ENCODE results near the gene EFNB1. TPM values are rescaled to one million over a fixed set of nuclear protein-coding genes. Genes with fewer than 3 reads are reported as not detected.

Gene EFNB1
- total and polyA plus RNA-seq, 4 donors = 30.4 to 58.7 (median 40.4) TPM

- Histone ChIP-seq H3K36me3 (ENCODE audit: control insufficient read depth in 4 of 4, insufficient read depth in 4 of 4, low read length in 4 of 4) (peaks cover 0 to 4% (median 3%) of the 10 kb centered on the region in 4 donors), H3K4me3 (no peak overlapping the region), H3K27ac (ENCODE audit: low read depth in 1 of 2, low read length in 1 of 2) (no peak overlapping the region), H3K27me3 (ENCODE audit: control insufficient read depth in 3 of 3, insufficient read depth in 3 of 3, low read length in 2 of 3) (no peaks in the 10 kb centered on the region), H3K9ac (ENCODE audit: insufficient read depth in 1 of 2, low read length in 2 of 2) (no peak overlapping the region), H3K4me1 (ENCODE audit: control insufficient read depth in 5 of 5, insufficient read depth in 5 of 5, low read length in 5 of 5) (peaks cover 0 to 25% (median 6%) of the 10 kb centered on the region in 5 donors), H3K9me3 (ENCODE audit: control insufficient read depth in 4 of 4, insufficient read depth in 3 of 4, low read length in 3 of 4) (no peaks in the 10 kb centered on the region)
- 20 to 84% methylated on average over 14 to 22 of the region's 22 CpGs for WGBS, 2 donors
- ATAC-seq (ENCODE audit: insufficient read depth, low FRiP score) (no peak), DNase-seq (no peak)
- TF ChIP-seq CTCF (IDR thresholded peaks at IDR 0.05; ENCODE audit: control extremely low read depth, extremely low read depth) = no peak
Measured at GRCh38 chrX:68840256-68840655, 11.4 kb downstream of the EFNB1 start.

- Histone ChIP-seq H3K27ac (ENCODE audit: low read depth in 1 of 2, low read length in 1 of 2) (no peak overlapping the region), H3K4me1 (ENCODE audit: control insufficient read depth in 5 of 5, insufficient read depth in 5 of 5, low read length in 5 of 5) (peaks cover 0 to 27% (median 6%) of the 10 kb centered on the region in 5 donors), H3K9me3 (ENCODE audit: control insufficient read depth in 4 of 4, insufficient read depth in 3 of 4, low read length in 3 of 4) (no peaks in the 10 kb centered on the region), H3K9ac (ENCODE audit: insufficient read depth in 1 of 2, low read length in 2 of 2) (no peak overlapping the region), H3K27me3 (ENCODE audit: control insufficient read depth in 3 of 3, insufficient read depth in 3 of 3, low read length in 2 of 3) (no peaks in the 10 kb centered on the region), H3K4me3 (no peak overlapping the region), H3K36me3 (ENCODE audit: control insufficient read depth in 4 of 4, insufficient read depth in 4 of 4, low read length in 4 of 4) (peaks cover 0 to 4% (median 2%) of the 10 kb centered on the region in 4 donors)
- no peak for ATAC-seq (ENCODE audit: insufficient read depth, low FRiP score)
- WGBS, 2 donors = 63 to 74% methylated on average over 5 to 8 of the region's 8 CpGs
- DNase-seq = peak in 2 of 3 donors; percentile 11 to 47
- TF ChIP-seq CTCF (IDR thresholded peaks at IDR 0.05; ENCODE audit: control extremely low read depth, extremely low read depth) = no peak
Measured at GRCh38 chrX:68841251-68842049, 12.6 kb downstream of the EFNB1 start.

- H3K36me3 ChIP-seq (ENCODE audit: control insufficient read depth in 4 of 4, insufficient read depth in 4 of 4, low read length in 4 of 4) = peaks cover 0 to 4% (median under 1%) of the 10 kb centered on the region in 4 donors
- no peak for TF ChIP-seq CTCF (IDR thresholded peaks at IDR 0.05; ENCODE audit: control extremely low read depth, extremely low read depth)
- 50 to 65% methylated on average over 2 of the region's 2 CpGs for WGBS, 2 donors
- no peak overlapping the region for H3K4me3 ChIP-seq
- ATAC-seq (ENCODE audit: insufficient read depth, low FRiP score) (no peak), DNase-seq (no peak)
- H3K27me3 ChIP-seq (ENCODE audit: control insufficient read depth in 3 of 3, insufficient read depth in 3 of 3, low read length in 2 of 3) = no peaks in the 10 kb centered on the region
- H3K4me1 ChIP-seq (ENCODE audit: control insufficient read depth in 5 of 5, insufficient read depth in 5 of 5, low read length in 5 of 5) = peaks cover 0 to 27% (median 6%) of the 10 kb centered on the region in 5 donors
- no peaks in the 10 kb centered on the region for H3K9me3 ChIP-seq (ENCODE audit: control insufficient read depth in 4 of 4, insufficient read depth in 3 of 4, low read length in 3 of 4)
- H3K9ac ChIP-seq (ENCODE audit: insufficient read depth in 1 of 2, low read length in 2 of 2) = no peak overlapping the region
- no peak overlapping the region for H3K27ac ChIP-seq (ENCODE audit: low read depth in 1 of 2, low read length in 1 of 2)
Measured at GRCh38 chrX:68842351-68842750, 13.5 kb downstream of the EFNB1 start.
